ENCODE measurements around the gene GSE1.
A peak's percentile ranks its signal among the peaks of the same experiment; 100 is the strongest.

Gene GSE1

GRCh38 chr16:85607321-85607765 is 5.8 kb upstream of the GSE1 start:
- no peak for DNase-seq (ENCODE audit: low read depth)

GRCh38 chr16:85607796-85608514 is 5.2 kb upstream of the GSE1 start:
- DNase-seq (ENCODE audit: low read depth), result no peak

GRCh38 chr16:85608515-85608885 is 4.6 kb upstream of the GSE1 start:
- DNase-seq (ENCODE audit: low read depth), result no peak

GRCh38 chr16:85608887-85609286 is 4.2 kb upstream of the GSE1 start:
- no peak for DNase-seq (ENCODE audit: low read depth)

GRCh38 chr16:85609539-85609938 is 3.6 kb upstream of the GSE1 start:
- no peak for DNase-seq (ENCODE audit: low read depth)

GRCh38 chr16:85610059-85610445 is 3.1 kb upstream of the GSE1 start:
- DNase-seq (ENCODE audit: low read depth), result no peak

GRCh38 chr16:85610446-85611193 is 2.5 kb upstream of the GSE1 start:
- DNase-seq (ENCODE audit: low read depth), result peak; percentile 84

- no peak for DNase-seq (ENCODE audit: low read depth)
These were observed 2.0 kb upstream of the GSE1 start for GRCh38 chr16:85611194-85611443.

- peak; percentile 25 for DNase-seq (ENCODE audit: low read depth)
These were observed 1.5 kb upstream of the GSE1 start for GRCh38 chr16:85611444-85612190.

GRCh38 chr16:85612191-85612800 is 826 bp upstream of the GSE1 start:
- no peak for DNase-seq (ENCODE audit: low read depth)

- no peak for DNase-seq (ENCODE audit: low read depth)
These were observed 649 bp downstream of the GSE1 start for GRCh38 chr16:85613604-85614337.

GRCh38 chr16:85614338-85615013 is 1.4 kb downstream of the GSE1 start:
- DNase-seq (ENCODE audit: low read depth), result no peak

GRCh38 chr16:85615014-85615851 is 2.1 kb downstream of the GSE1 start:
- DNase-seq (ENCODE audit: low read depth), result peak; percentile 59

- peak; percentile 70 for DNase-seq (ENCODE audit: low read depth)
These were observed 2.9 kb downstream of the GSE1 start for GRCh38 chr16:85615852-85616606.

- no peak for DNase-seq (ENCODE audit: low read depth)
These were observed 3.6 kb downstream of the GSE1 start for GRCh38 chr16:85616607-85617321.

- no peak for DNase-seq (ENCODE audit: low read depth)
These were observed 4.8 kb downstream of the GSE1 start for GRCh38 chr16:85617948-85618347.

- no peak for DNase-seq (ENCODE audit: low read depth)
These were observed 5.4 kb downstream of the GSE1 start for GRCh38 chr16:85618521-85618920.

- DNase-seq (ENCODE audit: low read depth), result no peak
These were observed 6.2 kb downstream of the GSE1 start for GRCh38 chr16:85619101-85619891.
